Measurements from ENCODE around the gene ATP8A1.

- no peak for TF ChIP-seq TEAD4 (IDR thresholded peaks at IDR 0.05)
- no peak for TF ChIP-seq YY1 (IDR thresholded peaks at IDR 0.05; ENCODE audit: low read depth)
- no peak for TF ChIP-seq EP300 (IDR thresholded peaks at IDR 0.05; ENCODE audit: borderline replicate concordance)
- TF ChIP-seq FOXM1 (IDR thresholded peaks at IDR 0.05; ENCODE audit: borderline replicate concordance, low read depth) = no peak
- no peak for TF ChIP-seq EGR1 (IDR thresholded peaks at IDR 0.05)
- TF ChIP-seq REST (IDR thresholded peaks at IDR 0.05; ENCODE audit: low read depth) = no peak
- TF ChIP-seq CEBPB (IDR thresholded peaks at IDR 0.05) = no peak
- TF ChIP-seq TCF12 (IDR thresholded peaks at IDR 0.05; ENCODE audit: low read depth) = no peak
Measured at GRCh38 chr4:42702895-42703294, 46.0 kb upstream of the ATP8A1 start.
